Rectal smooth muscle tissue (tissue), 1 donor: ENCODE results near the gene C11orf16.
A peak's percentile ranks its signal among the peaks of the same experiment; 100 is the strongest.
"Not testable (repeated sequence)": the region's sequence is repeated elsewhere in the genome, so short reads cannot be mapped to it uniquely, and the experiment has no call there.

Experiments used
- H3K27ac ChIP-seq: one replicate; pipeline ENCODE4 v1.7.0; 2013; ENCODE audit warnings: low read depth, low read length, inconsistent platforms
- H3K27me3 ChIP-seq: one replicate; pipeline ENCODE4 v1.7.0; 2013; ENCODE audit warnings: low read length; ENCODE audit not compliant: control insufficient read depth, insufficient read depth
- H3K36me3 ChIP-seq: one replicate; pipeline ENCODE4 v1.7.0; 2013; ENCODE audit warnings: low read length; ENCODE audit not compliant: control insufficient read depth, insufficient read depth
- H3K4me1 ChIP-seq: one replicate; pipeline ENCODE4 v1.7.0; 2013; ENCODE audit warnings: low read length; ENCODE audit not compliant: control insufficient read depth, insufficient read depth
- H3K4me3 ChIP-seq: one replicate; pipeline ENCODE4 v1.7.0; 2013; ENCODE audit warnings: low read length
- H3K9ac ChIP-seq: one replicate; pipeline ENCODE4 v1.7.0; 2013; ENCODE audit warnings: low read length

C11orf16 gene, protein sequence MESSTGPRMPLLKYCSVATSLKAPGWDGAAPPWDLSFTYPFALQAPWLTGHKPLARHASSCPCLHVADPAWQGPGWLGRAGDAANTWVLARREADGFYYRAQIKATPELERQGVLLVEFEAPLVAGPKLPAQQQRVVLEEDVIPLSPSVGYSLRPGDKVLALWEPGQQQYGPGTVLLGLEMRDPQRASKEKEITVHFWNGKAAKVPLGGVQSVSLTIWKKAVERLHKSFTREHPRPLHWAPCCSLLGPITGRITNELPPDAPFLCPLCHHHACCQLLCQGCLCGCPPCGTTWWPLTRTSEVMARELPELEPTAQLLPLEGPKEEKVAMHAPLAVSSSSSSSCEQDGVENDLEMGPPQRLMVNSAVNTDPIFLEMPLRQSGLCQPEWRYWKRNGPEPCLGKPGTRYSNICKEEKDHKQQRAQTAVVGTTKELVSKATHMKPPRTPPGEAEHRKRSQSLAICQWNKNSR

DNA sequence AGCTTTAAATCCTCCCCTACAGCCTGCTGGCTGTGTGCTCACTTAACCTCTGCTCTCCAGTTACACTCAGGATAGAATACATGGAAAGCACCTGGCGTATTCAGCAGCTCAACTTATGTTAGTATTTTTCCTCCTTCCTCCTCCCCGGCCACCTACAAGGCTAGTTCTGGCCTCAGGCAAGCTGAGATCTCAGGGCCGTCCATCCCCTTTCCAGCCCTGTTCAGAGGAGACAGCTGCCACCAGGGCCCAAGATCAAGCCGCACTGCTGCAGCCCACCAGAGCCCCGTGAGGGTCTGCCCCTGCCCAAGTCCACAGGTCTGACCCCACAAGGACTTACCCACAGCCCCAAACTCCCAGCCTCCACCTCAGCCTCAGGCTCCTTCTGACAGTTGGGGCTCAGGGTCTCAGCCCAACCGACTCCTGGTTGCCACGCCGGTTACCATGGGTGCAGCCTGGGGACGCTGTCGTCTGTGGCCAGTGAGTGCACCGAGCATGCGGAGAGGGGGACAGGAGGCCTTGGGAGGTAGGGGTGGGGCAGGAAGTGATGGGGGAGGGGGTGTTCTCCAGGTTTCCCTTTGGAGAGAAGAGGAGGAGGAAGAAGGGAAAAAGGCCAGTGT is at the start of gene C11orf16:
TSS of gene C11orf16 (minus strand) at position 384 of the 617 bp plus-strand sequence. CDS start 639 bp downstream, outside the sequence.
- Histone ChIP-seq H3K4me1 (no peaks in the 10 kb centered on the region), H3K9ac (no peak within 1 kb of the TSS), H3K4me3 (no peak within 1 kb of the TSS), H3K36me3 (no peaks in the 10 kb centered on the region), H3K27ac (no peak within 1 kb of the TSS), H3K27me3 (no peaks in the 10 kb centered on the region)

DNA sequence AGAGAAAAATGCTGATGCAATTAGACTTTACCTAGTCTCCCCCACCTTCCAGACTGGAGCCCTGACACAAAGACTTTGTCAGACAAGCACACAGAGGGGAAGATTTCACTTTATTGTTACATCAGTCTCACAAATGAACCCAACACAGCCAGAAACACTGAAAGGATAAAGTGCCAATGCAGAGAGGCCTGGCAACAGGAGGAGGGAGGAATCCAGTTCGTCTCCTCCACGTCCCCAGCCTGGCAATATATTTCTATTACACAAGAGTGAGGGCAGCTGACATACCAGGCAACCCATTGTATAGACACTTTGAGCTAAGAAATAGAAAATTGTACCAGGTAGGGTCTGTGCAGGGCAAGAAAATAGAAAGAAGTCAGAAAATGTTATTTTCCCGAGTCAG is 47.7 kb upstream of the C11orf16 start:
- Histone ChIP-seq H3K36me3 (no peaks in the 10 kb centered on the region), H3K4me3 (no peak overlapping the region), H3K4me1 (no peaks in the 10 kb centered on the region), H3K27ac (no peak overlapping the region), H3K27me3 (no peaks in the 10 kb centered on the region), H3K9ac (no peak overlapping the region)

DNA sequence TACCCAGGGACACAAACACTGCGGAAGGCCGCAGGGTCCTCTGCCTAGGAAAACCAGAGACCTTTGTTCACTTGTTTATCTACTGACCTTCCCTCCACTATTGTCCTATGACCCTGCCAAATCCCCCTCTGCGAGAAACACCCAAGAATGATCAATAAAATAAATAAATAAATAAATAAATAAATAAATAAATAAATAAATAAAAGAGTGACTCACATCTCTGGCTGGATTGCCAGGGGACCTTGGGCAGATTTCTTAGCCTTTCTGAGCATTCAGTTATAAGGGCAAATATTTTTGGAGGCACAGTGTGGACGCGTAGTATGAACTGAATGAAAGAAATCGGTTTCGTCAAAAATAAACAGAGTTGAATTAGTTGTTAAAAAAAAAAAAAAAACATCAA is 46.6 kb upstream of the C11orf16 start:
- H3K9ac ChIP-seq, H3K36me3 ChIP-seq, H3K27me3 ChIP-seq, H3K4me1 ChIP-seq, H3K4me3 ChIP-seq, H3K27ac ChIP-seq: not testable (repeated sequence)

DNA sequence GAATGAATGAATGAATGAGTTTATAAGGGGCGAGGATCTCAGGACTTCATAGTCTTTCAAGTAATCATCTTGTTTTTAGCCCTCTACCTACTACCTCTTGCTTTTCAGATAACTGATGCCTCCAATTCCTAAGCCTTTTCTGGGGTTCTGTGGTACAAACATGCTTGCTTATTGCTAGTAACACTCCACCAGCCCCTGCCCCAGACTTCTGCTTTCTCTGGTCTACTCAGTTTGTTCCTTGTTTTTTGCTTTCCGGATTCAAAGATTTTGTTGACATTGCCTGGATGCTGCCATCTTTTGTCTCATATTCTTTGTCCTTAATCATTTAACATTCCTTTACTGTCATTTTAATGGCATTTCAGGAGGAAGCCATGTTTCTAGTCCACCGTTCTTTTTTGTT is 40.4 kb upstream of the C11orf16 start:
- Histone ChIP-seq H3K4me3 (no peak overlapping the region), H3K27ac (no peak overlapping the region), H3K27me3 (no peaks in the 10 kb centered on the region), H3K9ac (no peak overlapping the region), H3K36me3 (no peaks in the 10 kb centered on the region), H3K4me1 (no peaks in the 10 kb centered on the region)

DNA sequence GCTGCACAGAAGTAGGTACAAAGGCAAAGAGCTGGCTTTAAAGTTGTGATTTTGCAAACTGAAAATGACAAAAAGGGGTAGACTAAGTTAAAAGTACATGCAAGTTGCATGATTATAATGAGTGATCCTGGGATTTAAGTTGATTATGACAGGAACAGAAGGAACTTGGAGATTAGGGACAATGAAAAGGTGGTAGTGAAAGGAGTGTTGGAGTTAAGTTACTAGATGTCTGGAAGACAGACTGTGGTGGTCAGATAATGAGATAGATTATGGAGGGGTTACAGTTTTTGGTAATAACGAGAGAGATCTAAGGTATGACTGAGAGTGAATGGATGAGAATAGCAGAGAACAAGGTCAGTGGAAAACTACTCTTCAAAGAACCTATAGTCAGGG is 39.2 kb upstream of the C11orf16 start:
- Histone ChIP-seq H3K9ac (no peak overlapping the region), H3K36me3 (no peaks in the 10 kb centered on the region), H3K27me3 (no peaks in the 10 kb centered on the region), H3K27ac (no peak overlapping the region), H3K4me1 (no peaks in the 10 kb centered on the region), H3K4me3 (no peak overlapping the region)

DNA sequence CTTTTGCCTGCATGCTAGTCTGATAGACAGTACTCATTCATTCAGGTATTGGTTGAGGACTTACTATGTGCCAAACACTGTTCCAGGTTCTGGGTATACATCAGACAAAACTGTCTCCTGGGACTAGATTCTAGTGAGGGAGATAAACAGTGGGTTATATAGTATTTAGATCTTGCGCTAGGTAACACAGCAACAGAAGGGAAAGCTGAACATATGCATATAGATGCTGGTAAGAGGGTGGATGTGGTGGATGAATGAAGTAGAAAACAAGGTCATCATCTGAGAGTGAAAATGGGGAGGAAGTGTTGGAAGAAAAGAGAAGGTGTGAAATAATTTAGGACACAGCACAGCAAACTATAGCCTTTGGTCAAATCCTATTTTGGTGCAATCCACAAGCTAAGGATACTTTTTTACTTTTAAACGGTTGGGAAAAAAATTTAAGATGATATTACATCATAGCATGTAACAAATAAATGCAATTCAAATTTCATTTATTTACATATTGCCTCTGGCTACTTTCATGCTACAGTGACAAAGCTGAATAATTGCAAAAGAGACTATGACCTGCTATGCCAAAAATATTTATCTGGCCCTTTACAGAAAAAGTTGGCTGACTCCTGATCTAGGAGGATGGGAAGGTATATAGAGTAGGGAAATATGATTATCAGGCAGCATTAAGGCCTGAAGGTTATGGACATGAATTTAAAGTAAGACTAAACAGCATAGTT is 38.6 kb upstream of the C11orf16 start:
- H3K36me3 ChIP-seq: no peaks in the 10 kb centered on the region

DNA sequence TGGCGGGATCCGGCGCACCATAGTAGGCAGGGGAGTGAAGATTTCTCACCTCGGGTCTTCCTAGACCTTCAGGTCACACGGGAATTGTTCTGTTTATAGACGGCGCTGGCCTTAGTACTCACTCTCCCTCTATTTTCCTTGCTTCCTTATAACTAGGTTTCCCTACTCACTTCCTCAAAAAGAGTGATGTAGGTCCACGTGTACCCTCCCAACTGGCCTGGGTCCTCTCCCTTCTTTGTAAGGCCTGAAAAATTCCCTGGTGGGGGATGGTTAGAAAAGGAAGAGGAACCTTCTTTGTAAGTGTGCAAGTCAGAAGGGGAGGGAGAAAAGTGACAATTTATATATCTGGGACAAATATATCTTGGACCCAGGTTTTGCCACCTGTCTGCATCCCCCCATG is 34.4 kb upstream of the C11orf16 start:
- Histone ChIP-seq H3K9ac (no peak overlapping the region), H3K27ac (no peak overlapping the region)

More for the DNA sequence above, 38.6 kb upstream of the C11orf16 start:
- Histone ChIP-seq H3K4me3 (no peak overlapping the region), H3K4me1 (no peaks in the 10 kb centered on the region), H3K27ac (no peak overlapping the region), H3K27me3 (no peaks in the 10 kb centered on the region), H3K9ac (no peak overlapping the region)

DNA sequence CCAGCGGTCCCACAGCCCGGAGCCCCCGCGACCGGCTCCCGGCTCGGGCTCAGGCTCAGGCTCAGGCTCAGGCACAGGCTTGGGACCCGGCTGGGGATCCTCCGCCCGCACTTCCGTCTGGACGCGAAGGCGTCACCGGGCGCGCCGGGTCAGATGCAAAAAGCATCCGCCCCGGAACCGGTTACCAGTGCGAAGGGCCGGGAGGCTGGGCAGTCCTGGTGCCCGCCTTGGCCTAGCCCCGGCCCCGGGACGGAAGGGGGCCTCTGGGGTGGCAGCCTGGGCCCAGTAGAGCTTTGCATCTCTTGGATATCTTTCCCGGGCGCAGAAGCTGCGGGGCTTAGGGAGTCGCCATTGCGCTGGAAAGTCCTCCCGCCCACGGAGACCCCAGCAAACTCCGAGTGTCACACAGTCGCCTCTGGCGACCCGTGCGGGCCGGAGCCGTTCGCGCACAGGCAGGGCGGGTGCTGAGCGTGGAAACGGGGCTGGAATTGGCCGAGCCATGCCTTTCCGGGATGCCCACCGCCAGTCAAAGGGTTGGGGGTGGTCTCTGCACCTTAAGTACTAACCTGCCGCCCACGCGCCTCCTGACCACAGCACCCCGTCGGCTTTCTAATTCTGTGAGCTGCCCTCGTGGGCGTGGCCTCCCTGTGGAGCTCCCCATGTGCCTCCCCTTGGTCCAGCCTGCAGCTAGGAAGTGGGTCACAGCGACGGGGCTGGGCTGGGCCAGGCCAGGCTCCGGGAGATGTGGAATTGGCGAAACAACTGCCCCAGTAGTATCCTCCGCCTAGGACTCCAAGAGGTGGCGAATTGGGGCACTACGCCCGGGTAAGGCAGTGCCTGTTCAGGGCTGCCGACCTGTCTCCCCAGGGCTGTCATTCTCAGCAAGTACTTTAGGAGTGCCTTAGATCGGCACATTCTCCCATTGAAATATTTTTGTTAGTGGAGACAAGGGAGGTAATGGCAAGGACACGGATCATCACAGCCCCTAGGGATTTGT is 31.9 kb upstream of the C11orf16 start, which contains the start of gene TMEM9B:
TSS of gene TMEM9B (minus strand) at position 119 of the 997 bp plus-strand sequence. CDS start 129 bp downstream, outside the sequence.
- peaks cover 15% of the 10 kb centered on the region for H3K4me1 ChIP-seq
- no peaks in the 10 kb centered on the region for H3K27me3 ChIP-seq

More for the DNA sequence above, 34.4 kb upstream of the C11orf16 start:
- H3K4me1 ChIP-seq: peaks cover 13% of the 10 kb centered on the region
- H3K4me3 ChIP-seq: no peak overlapping the region
- no peaks in the 10 kb centered on the region for H3K36me3 ChIP-seq
- no peaks in the 10 kb centered on the region for H3K27me3 ChIP-seq

DNA sequence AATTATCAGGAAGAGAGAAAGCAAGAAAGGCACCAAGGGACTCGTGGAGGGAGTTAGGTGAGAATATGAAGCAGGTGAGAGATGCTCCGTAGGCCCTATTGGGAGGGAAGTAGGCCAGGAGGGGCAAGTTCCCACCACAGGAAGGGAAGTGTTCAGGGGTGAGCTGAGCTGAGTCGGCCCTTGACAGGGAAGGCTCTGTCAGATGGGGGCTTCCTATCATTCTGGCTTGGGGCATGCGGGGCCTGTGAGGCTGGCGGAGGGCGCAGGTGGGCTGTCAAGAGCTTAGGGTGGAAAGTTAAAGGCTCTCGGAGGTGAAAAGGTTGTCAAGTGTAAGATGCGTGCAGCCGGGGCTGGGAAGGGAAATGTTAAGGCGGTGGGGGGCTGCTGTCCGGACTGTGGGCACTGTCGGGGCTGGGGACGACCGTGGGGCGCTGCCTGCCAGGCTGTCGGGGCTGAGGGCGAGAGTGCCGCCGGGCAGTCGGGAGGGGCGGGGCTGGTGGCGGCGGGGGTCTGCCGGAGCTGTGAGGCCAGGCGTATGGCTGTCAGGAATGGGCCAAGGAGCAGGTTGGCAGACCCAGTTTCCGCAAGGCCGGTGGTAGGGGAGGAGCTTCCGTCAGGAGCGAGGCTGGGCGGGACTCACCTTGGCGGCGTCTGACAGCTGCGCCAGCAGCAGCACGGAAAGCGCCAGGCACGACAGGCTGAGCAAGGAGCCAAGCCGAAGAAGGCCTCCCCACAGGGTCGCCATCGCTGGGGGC is 31.0 kb upstream of the C11orf16 start:
- Histone ChIP-seq H3K4me3 (peak overlapping the region; percentile 89), H3K36me3 (no peaks in the 10 kb centered on the region), H3K9ac (peak overlapping the region; percentile 16), H3K27ac (peak overlapping the region; percentile 98), H3K4me1 (peaks cover 22% of the 10 kb centered on the region), H3K27me3 (no peaks in the 10 kb centered on the region)

More for the DNA sequence above, 31.9 kb upstream of the C11orf16 start, which contains the start of gene TMEM9B:
- peak within 1 kb of the TSS; percentile 98 for H3K27ac ChIP-seq
- H3K9ac ChIP-seq: peak within 1 kb of the TSS; percentile 96
- H3K36me3 ChIP-seq: no peaks in the 10 kb centered on the region
- peak within 1 kb of the TSS; percentile 89 for H3K4me3 ChIP-seq

DNA sequence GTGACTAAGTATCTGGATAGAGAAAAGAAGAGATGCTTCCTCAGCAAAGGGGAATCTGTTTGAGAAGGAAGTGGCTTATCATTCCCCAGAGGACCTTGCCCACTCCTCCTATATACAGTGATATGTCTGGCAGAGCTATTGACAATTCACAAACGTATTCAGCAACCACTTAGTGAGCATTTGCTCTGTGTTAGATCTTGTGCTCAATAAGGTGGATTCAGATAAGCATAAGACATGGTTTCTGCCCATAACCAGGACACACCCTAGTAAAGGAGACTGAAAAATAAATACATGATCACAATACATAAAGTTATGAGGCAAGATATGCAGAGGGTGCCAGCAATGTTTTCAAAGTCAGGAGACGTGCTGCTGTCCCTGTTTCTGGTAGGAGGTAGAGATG is 30.1 kb upstream of the C11orf16 start:
- Histone ChIP-seq H3K27ac (no peak overlapping the region), H3K4me3 (peak overlapping the region; percentile 89), H3K4me1 (peaks cover 23% of the 10 kb centered on the region), H3K27me3 (no peaks in the 10 kb centered on the region), H3K36me3 (no peaks in the 10 kb centered on the region), H3K9ac (no peak overlapping the region)

DNA sequence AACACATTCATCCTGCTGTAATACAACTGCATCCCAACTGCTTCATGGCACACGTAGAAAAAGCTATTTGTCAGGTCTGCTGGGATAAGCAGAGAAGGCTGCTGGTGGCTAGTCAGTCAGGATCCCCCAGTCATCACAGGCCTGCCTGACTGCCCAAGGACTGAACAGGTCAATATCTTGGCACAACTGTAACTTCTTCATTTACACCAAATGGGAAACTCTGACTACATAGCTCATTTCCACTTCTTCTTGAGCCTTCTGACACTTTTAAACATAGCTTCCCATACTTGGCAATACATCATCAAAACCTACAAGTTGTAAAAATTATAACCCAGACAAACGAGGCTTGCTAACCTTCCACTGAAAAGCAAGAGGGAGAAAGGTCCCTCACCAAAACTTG is 28.7 kb upstream of the C11orf16 start:
- Histone ChIP-seq H3K4me1 (peaks cover 23% of the 10 kb centered on the region), H3K27me3 (no peaks in the 10 kb centered on the region), H3K27ac (no peak overlapping the region), H3K9ac (no peak overlapping the region), H3K4me3 (no peak overlapping the region), H3K36me3 (no peaks in the 10 kb centered on the region)
